ENCODE measurements around the gene PLEKHG3. TPM values are rescaled to one million over a fixed set of nuclear protein-coding genes. Genes with fewer than 3 reads are reported as not detected.

The PLEKHG3 gene
- total and polyA plus RNA-seq, 4 donors = 8.4 to 21.3 (median 14.6) TPM

DNA sequence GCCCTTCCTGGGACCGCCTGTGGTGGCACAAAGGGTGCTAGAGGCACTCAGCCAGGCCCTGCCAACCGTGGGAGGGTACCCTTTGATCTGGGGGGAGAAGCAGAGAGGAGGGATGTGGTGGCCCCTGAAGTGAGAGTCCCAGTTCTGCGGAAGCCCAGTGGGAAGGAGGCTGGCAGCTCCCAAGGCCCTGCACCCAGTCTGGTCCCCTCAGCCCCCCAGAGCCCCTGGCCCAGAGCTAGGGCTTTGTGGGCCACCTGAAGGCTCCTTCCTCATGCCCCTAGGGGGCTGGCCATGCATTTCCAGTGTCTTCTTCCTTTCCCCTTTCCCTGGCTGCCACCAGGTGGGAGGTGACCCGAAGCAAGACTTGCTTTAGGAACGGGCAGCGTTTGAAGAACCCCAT lies 44.3 kb downstream of the PLEKHG3 start:
- Histone ChIP-seq H3K4me1 (ENCODE audit: control insufficient read depth in 4 of 4, insufficient read depth in 4 of 4, low read length in 3 of 4) (peaks cover 0 to 4% (median 0%) of the 10 kb centered on the region in 4 donors), H3K27ac (ENCODE audit: low read depth in 1 of 2, low read length in 2 of 2) (no peak overlapping the region), H3K27me3 (ENCODE audit: control insufficient read depth in 4 of 4, insufficient read depth in 4 of 4, low read length in 3 of 4) (no peaks in the 10 kb centered on the region), H3K4me3 (ENCODE audit: low read depth in 1 of 3, low read length in 3 of 3) (no peak overlapping the region), H3K9ac (ENCODE audit: low read depth in 1 of 2, low read length in 2 of 2) (no peak overlapping the region), H3K36me3 (ENCODE audit: control insufficient read depth in 4 of 4, insufficient read depth in 3 of 4, low read depth in 1 of 4, low read length in 3 of 4) (peaks cover 6 to 12% (median 7%) of the 10 kb centered on the region in 4 donors), H3K9me3 (ENCODE audit: control insufficient read depth in 4 of 4, low read length in 3 of 4) (no peaks in the 10 kb centered on the region)
- TF ChIP-seq JUND (IDR thresholded peaks at IDR 0.05) = no peak
- TF ChIP-seq SP1 (IDR thresholded peaks at IDR 0.05) = no peak
- TF ChIP-seq HNF4G (IDR thresholded peaks at IDR 0.05) = no peak
- no peak for DNase-seq (ENCODE audit: low spot score)
- WGBS = 92% methylated on average over 6 of the region's 6 CpGs

DNA sequence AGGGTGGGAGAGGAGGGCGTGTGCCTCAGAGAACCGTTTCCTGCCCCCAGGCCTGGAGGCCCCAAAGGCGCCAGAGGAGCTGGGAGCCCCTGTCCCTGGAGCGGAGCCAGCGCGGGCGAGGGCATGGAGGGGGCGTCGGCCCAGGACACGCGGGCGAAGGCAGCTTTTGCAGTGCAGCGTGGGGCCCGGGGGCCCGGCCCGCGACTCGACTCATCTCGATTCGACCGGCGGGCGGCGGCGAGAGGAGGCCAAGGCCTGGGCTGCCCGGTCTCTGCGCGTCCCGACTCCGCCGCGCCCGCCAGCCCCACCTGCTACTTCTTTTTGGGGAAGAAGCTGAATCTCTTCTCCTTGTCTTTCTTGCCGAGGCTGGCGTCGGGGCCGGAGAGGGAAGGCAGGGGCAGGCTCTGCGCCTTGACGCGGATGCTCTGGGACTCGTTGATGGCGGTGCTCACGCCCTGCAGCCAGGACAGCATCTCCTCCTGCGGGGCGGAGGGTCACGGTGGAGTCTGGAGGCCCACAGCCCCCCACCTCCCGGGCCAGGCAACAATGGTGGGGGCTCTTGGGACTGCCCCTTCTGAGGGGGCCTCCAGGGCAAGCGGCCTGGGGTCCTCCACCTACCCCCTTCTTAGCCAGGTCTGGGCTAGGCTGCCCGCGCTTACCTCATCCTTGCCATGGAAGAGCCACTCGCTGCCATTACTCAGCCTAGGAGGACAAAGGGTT lies 44.9 kb downstream of the PLEKHG3 start:
- WGBS = 97% methylated on average over 51 of the region's 51 CpGs
- Histone ChIP-seq H3K4me3 (ENCODE audit: low read depth in 1 of 3, low read length in 3 of 3) (no peak overlapping the region), H3K9me3 (ENCODE audit: control insufficient read depth in 4 of 4, low read length in 3 of 4) (no peaks in the 10 kb centered on the region), H3K36me3 (ENCODE audit: control insufficient read depth in 4 of 4, insufficient read depth in 3 of 4, low read depth in 1 of 4, low read length in 3 of 4) (peaks cover under 1 to 7% (median 3%) of the 10 kb centered on the region in 4 donors), H3K4me1 (ENCODE audit: control insufficient read depth in 4 of 4, insufficient read depth in 4 of 4, low read length in 3 of 4) (peaks cover 0 to 4% (median 0%) of the 10 kb centered on the region in 4 donors), H3K27ac (ENCODE audit: low read depth in 1 of 2, low read length in 2 of 2) (no peak overlapping the region), H3K27me3 (ENCODE audit: control insufficient read depth in 4 of 4, insufficient read depth in 4 of 4, low read length in 3 of 4) (no peaks in the 10 kb centered on the region), H3K9ac (ENCODE audit: low read depth in 1 of 2, low read length in 2 of 2) (no peak overlapping the region)
- TF ChIP-seq, protein P1, sequence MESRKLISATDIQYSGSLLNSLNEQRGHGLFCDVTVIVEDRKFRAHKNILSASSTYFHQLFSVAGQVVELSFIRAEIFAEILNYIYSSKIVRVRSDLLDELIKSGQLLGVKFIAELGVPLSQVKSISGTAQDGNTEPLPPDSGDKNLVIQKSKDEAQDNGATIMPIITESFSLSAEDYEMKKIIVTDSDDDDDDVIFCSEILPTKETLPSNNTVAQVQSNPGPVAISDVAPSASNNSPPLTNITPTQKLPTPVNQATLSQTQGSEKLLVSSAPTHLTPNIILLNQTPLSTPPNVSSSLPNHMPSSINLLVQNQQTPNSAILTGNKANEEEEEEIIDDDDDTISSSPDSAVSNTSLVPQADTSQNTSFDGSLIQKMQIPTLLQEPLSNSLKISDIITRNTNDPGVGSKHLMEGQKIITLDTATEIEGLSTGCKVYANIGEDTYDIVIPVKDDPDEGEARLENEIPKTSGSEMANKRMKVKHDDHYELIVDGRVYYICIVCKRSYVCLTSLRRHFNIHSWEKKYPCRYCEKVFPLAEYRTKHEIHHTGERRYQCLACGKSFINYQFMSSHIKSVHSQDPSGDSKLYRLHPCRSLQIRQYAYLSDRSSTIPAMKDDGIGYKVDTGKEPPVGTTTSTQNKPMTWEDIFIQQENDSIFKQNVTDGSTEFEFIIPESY (IDR thresholded peaks at IDR 0.05) = no peak
- TF ChIP-seq EGR1 (IDR thresholded peaks at IDR 0.05; ENCODE audit: low read depth in 2 of 2) (no peak), REST (IDR thresholded peaks at IDR 0.05) (no peak), RXRA (IDR thresholded peaks at IDR 0.05) (no peak), FOXA2 (IDR thresholded peaks at IDR 0.05) (no peak), HNF4A (conservative IDR thresholded peaks at IDR 0.05) (no peak), NR2F2 (IDR thresholded peaks at IDR 0.05) (no peak), TAF1 (conservative IDR thresholded peaks at IDR 0.05) (no peak), YY1 (IDR thresholded peaks at IDR 0.05) (no peak), HNF4G (IDR thresholded peaks at IDR 0.05) (no peak), RAD21 (IDR thresholded peaks at IDR 0.05) (no peak), SP1 (IDR thresholded peaks at IDR 0.05) (no peak), GABPA (IDR thresholded peaks at IDR 0.05 in 1 of 2, conservative IDR thresholded peaks at IDR 0.05 in 1 of 2) (no peak), CTCF (IDR thresholded peaks at IDR 0.05; ENCODE audit: low read depth, low read length, missing input control) (no peak), JUND (IDR thresholded peaks at IDR 0.05) (no peak), FOXA1 (IDR thresholded peaks at IDR 0.05) (no peak)
- TF ChIP-seq, protein P2, sequence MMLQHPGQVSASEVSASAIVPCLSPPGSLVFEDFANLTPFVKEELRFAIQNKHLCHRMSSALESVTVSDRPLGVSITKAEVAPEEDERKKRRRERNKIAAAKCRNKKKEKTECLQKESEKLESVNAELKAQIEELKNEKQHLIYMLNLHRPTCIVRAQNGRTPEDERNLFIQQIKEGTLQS (IDR thresholded peaks at IDR 0.05) = no peak
- TF ChIP-seq, protein P3, sequence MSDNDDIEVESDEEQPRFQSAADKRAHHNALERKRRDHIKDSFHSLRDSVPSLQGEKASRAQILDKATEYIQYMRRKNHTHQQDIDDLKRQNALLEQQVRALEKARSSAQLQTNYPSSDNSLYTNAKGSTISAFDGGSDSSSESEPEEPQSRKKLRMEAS (IDR thresholded peaks at IDR 0.05) = no peak
- DNase-seq (ENCODE audit: low spot score) = no peak

Data from liver (tissue), 9 donors.